Medulla oblongata (tissue), 1 donor: ENCODE measurements around the gene NEDD8.

Experiments used
- DNase-seq: peaks from one replicate; pipeline ENCODE4 v3.0.0-alpha.2; 2015; ENCODE audit errors: extremely low spot score

The NEDD8 gene

GRCh38 chr14:24232121-24232644 lies at the start of gene NEDD8:
Gene NEDD8, minus strand, starts transcription at chr14:24232367. Its CDS starts 100 bp downstream, at chr14:24232267.
- peak; percentile 97 for DNase-seq

GRCh38 chr14:24281636-24282035 lies 49.5 kb upstream of the NEDD8 start:
- DNase-seq = no peak

- DNase-seq = no peak
Observed at GRCh38 chr14:24280797-24281460, 48.8 kb upstream of the NEDD8 start.

- DNase-seq = peak; percentile 67
Observed at GRCh38 chr14:24279301-24280186, 47.4 kb upstream of the NEDD8 start.

- no peak for DNase-seq
Observed at GRCh38 chr14:24278424-24278823, 46.3 kb upstream of the NEDD8 start.

- DNase-seq = peak; percentile 67
Observed at GRCh38 chr14:24277606-24278321, 45.6 kb upstream of the NEDD8 start.

GRCh38 chr14:24277071-24277470 lies 44.9 kb upstream of the NEDD8 start:
- DNase-seq = no peak

GRCh38 chr14:24274101-24274543 lies 42.0 kb upstream of the NEDD8 start:
- peak; percentile 86 for DNase-seq

GRCh38 chr14:24273422-24273998 lies 41.3 kb upstream of the NEDD8 start:
- DNase-seq = no peak

- no peak for DNase-seq
Observed at GRCh38 chr14:24272467-24272866, 40.3 kb upstream of the NEDD8 start.

GRCh38 chr14:24271834-24272263 lies 39.7 kb upstream of the NEDD8 start:
- DNase-seq = no peak

- peak; percentile 88 for DNase-seq
Observed at GRCh38 chr14:24271134-24271833, 39.1 kb upstream of the NEDD8 start, which contains the start of gene RABGGTA. Gene RABGGTA, minus strand, starts transcription at chr14:24271597. Its CDS starts 482 bp downstream, at chr14:24271115.

GRCh38 chr14:24270537-24271133 lies 38.5 kb upstream of the NEDD8 start:
- DNase-seq = no peak

GRCh38 chr14:24269910-24270536 lies 37.9 kb upstream of the NEDD8 start:
- DNase-seq = no peak

- no peak for DNase-seq
Observed at GRCh38 chr14:24269368-24269767, 37.2 kb upstream of the NEDD8 start.

GRCh38 chr14:24268225-24268624 lies 36.1 kb upstream of the NEDD8 start:
- no peak for DNase-seq

GRCh38 chr14:24267516-24267915 lies 35.3 kb upstream of the NEDD8 start:
- no peak for DNase-seq

GRCh38 chr14:24266344-24267244 lies 34.4 kb upstream of the NEDD8 start:
- no peak for DNase-seq

GRCh38 chr14:24264298-24264697 lies 32.1 kb upstream of the NEDD8 start:
- no peak for DNase-seq
